HCT116 (cell line): ENCODE measurements around the gene REEP6. TPM values are rescaled to one million over a fixed set of nuclear protein-coding genes. Genes with fewer than 3 reads are reported as not detected.

Source experiments
- ATAC-seq: fragments of 200-7000 bp; cut with Tn5 transposase; 2 replicates; pipeline ENCODE4 v1.9.1; 2020; ENCODE audit warnings: mild to moderate bottlenecking, moderate library complexity
- BruUV-seq: library from RNA; stranded (reverse); fragments of 400-500 nt; replicated peaks from 2 replicates; lab custom pipeline; 2021; lab: Mats Ljungman, UMichigan
- CTCF ChIA-PET: fragments of 300-600 bp; sonication (Branson Sonifier 250); formaldehyde crosslinking; loops from one replicate; lab custom pipeline; 2021; ENCODE audit warnings: antibody characterized with exemption; lab: Charles Lee
- POLR2A ChIA-PET: fragments of 300-600, 350-600 bp; sonication (Branson Sonifier 250); formaldehyde crosslinking; loops from one replicate; lab custom pipeline; 2021; ENCODE audit warnings: antibody characterized with exemption; lab: Charles Lee
- RAD21 ChIA-PET, 2 experiments: fragments of 300-600 bp; sonication (Branson Sonifier 250); formaldehyde crosslinking; loops; one replicate each; lab custom pipeline; 2023; ENCODE audit warnings: low total read pairs in 2 of 2; ENCODE audit not compliant: uncharacterized antibody in 2 of 2, unreplicated experiment in 2 of 2, low non-redundant PET in 1 of 2; lab: Charles Lee
- DNase-seq: peaks from one replicate; pipeline ENCODE4 v3.0.0-alpha.2; 2010; ENCODE audit warnings: low read depth, low spot score
- H2AFZ ChIP-seq: fragments of 200-600 bp; shearing (Covaris generic), sonication (generic); 2 replicates; pipeline ENCODE4 v1.6.1; 2017; ENCODE audit warnings: low read depth, mixed run types, mixed read lengths, antibody characterized with exemption, low read length; ENCODE audit not compliant: poor library complexity, severe bottlenecking
- H3K27ac ChIP-seq: 2 replicates; pipeline ENCODE4 v1.5.1; 2012; ENCODE audit warnings: low read depth, low read length
- H3K27me3 ChIP-seq: fragments of 200-600 bp; sonication (generic); 2 replicates; pipeline ENCODE4 v1.6.1; 2016; ENCODE audit warnings: mixed run types, low read length, mixed read lengths; ENCODE audit not compliant: insufficient read depth
- H3K36me3 ChIP-seq, 2 experiments: fragments of 200-500 bp in 1 of 2; fragments of 200-600 bp in 1 of 2; sonication (Bioruptor generic) in 1 of 2; sonication (generic) in 1 of 2; 2 replicates each; pipeline versions ENCODE4 v1.5.1 to v1.6.1; 2014 to 2016; ENCODE audit warnings: low read length in 2 of 2, inconsistent platforms in 1 of 2, mixed read lengths in 1 of 2, mixed run types in 1 of 2; ENCODE audit not compliant: insufficient read depth in 2 of 2, control insufficient read depth in 1 of 2
- H3K4me1 ChIP-seq, 2 experiments: fragments of 200-600 bp in 1 of 2; sonication (generic) in 1 of 2; 2 replicates each; pipeline versions ENCODE4 v1.5.1 to v1.6.1; 2012 to 2017; ENCODE audit warnings: low read length in 2 of 2, inconsistent platforms in 1 of 2, mild to moderate bottlenecking in 1 of 2, mixed read lengths in 1 of 2, mixed run types in 1 of 2, moderate library complexity in 1 of 2; ENCODE audit not compliant: insufficient read depth in 2 of 2, control insufficient read depth in 1 of 2
- H3K4me2 ChIP-seq: fragments of 200-600 bp; sonication (generic); 2 replicates; pipeline ENCODE4 v1.6.1; 2017; ENCODE audit warnings: mixed run types, low read length, mixed read lengths
- H3K4me3 ChIP-seq, 2 experiments: fragments of 200-600 bp in 1 of 2; sonication (generic) in 1 of 2; replicated peaks in 1 of 2; 2 replicates each; pipeline ENCODE4 v1.5.1; 2011 to 2016; ENCODE audit warnings: low read length in 2 of 2, control low read depth in 1 of 2, low read depth in 1 of 2, mild to moderate bottlenecking in 1 of 2, mixed read lengths in 1 of 2, mixed run types in 1 of 2
- H3K79me2 ChIP-seq: fragments of 200-600 bp; sonication (generic); 2 replicates; pipeline ENCODE4 v1.6.1; 2017; ENCODE audit warnings: mild to moderate bottlenecking, mixed run types, low read length, moderate library complexity, mixed read lengths; ENCODE audit not compliant: insufficient read depth
- H3K9ac ChIP-seq: fragments of 200-600 bp; sonication (generic); 2 replicates; pipeline ENCODE4 v1.6.1; 2016; ENCODE audit warnings: low read length, mixed read lengths
- H3K9me2 ChIP-seq: fragments of 200-600 bp; sonication (generic), shearing (Covaris generic); 2 replicates; pipeline ENCODE4 v1.6.1; 2017; ENCODE audit warnings: mixed run types, mild to moderate bottlenecking, moderate library complexity; ENCODE audit not compliant: insufficient read depth
- H3K9me3 ChIP-seq, 2 experiments: fragments of 200-500 bp in 1 of 2; fragments of 200-600 bp in 1 of 2; sonication (Bioruptor generic) in 1 of 2; sonication (generic) in 1 of 2; 2 replicates each; pipeline ENCODE4 v1.6.1; 2014 to 2017; ENCODE audit warnings: low read length in 2 of 2, mixed read lengths in 2 of 2, inconsistent platforms in 1 of 2, low read depth in 1 of 2, mild to moderate bottlenecking in 1 of 2, mixed run types in 1 of 2, moderate library complexity in 1 of 2; ENCODE audit not compliant: control insufficient read depth in 1 of 2, insufficient read depth in 1 of 2
- H4K20me1 ChIP-seq: fragments of 200-600 bp; sonication (generic), shearing (Covaris generic); 2 replicates; pipeline ENCODE4 v1.6.1; 2017; ENCODE audit warnings: mixed run types, mild to moderate bottlenecking, moderate library complexity; ENCODE audit not compliant: insufficient read depth
- CBX3 ChIP-seq: IDR thresholded peaks from 2 replicates; pipeline ENCODE4 v1.6.1; 2012; ENCODE audit warnings: low read depth
- CEBPB ChIP-seq: IDR thresholded peaks from 2 replicates; pipeline ENCODE4 v1.6.1; 2012; ENCODE audit warnings: low read depth
- CTCF ChIP-seq, 3 experiments: fragments of 200-600 bp in 1 of 3; sonication (generic) in 1 of 3; IDR thresholded peaks in 2 of 3; conservative IDR thresholded peaks in 1 of 3; 2 replicates each; pipeline ENCODE4 v1.5.1; 2012 to 2017; ENCODE audit warnings: low read depth in 2 of 3, low read length in 2 of 3, antibody characterized with exemption in 1 of 3, borderline replicate concordance in 1 of 3, control low read depth in 1 of 3, mild to moderate bottlenecking in 1 of 3, mixed read lengths in 1 of 3, mixed run types in 1 of 3, moderate library complexity in 1 of 3; ENCODE audit not compliant: insufficient read depth in 1 of 3
- JUND ChIP-seq: IDR thresholded peaks from 2 replicates; pipeline ENCODE4 v1.6.1; 2012
- POLR2A ChIP-seq: IDR thresholded peaks from 2 replicates; pipeline ENCODE4 v1.7.0; 2011; ENCODE audit warnings: borderline replicate concordance; ENCODE audit not compliant: insufficient read depth, insufficient read length; ENCODE audit errors: extremely low read depth
- REST ChIP-seq: IDR thresholded peaks from 2 replicates; pipeline ENCODE4 v1.6.1; 2012; ENCODE audit warnings: low read depth
- SP1 ChIP-seq: IDR thresholded peaks from 2 replicates; pipeline ENCODE4 v1.6.1; 2012; ENCODE audit warnings: low read depth
- TCF7L2 ChIP-seq: IDR thresholded peaks from 2 replicates; pipeline ENCODE4 v1.7.0; 2011; ENCODE audit warnings: borderline replicate concordance, inconsistent platforms; ENCODE audit not compliant: insufficient read depth, insufficient read length; ENCODE audit errors: extremely low read depth
- ZBTB33 ChIP-seq: IDR thresholded peaks from 2 replicates; pipeline ENCODE4 v1.6.1; 2011; ENCODE audit warnings: mild to moderate bottlenecking, low read length, moderate library complexity; ENCODE audit not compliant: insufficient replicate concordance; ENCODE audit errors: extremely low read depth
- ZFX ChIP-seq: fragments of 450-650 bp; IDR thresholded peaks from 2 replicates; pipeline ENCODE4 v1.6.1; 2017
- intact Hi-C: fragments of 100-400 bp; cut with micrococcal nuclease; formaldehyde crosslinking; loops from 2 replicates; pipeline ENCODE4 v1.10.0; 2022
- total RNA-seq: library from RNA; stranded (reverse); gene quantifications from one replicate; pipeline ENCODE4 v1.2.1, GENCODE V29; 2021; ENCODE audit not compliant: unreplicated experiment

The REEP6 gene
- total RNA-seq, 1 experiment from 2014 or later, result 53.9 TPM

- H3K4me1 ChIP-seq, result peaks cover 19 to 33% of the 10 kb centered on the region in 2 experiments
- no peaks in the 10 kb centered on the region for H3K27me3 ChIP-seq
- DNase-seq, result peak; percentile 98
- H3K79me2 ChIP-seq, result peaks cover 7% of the 10 kb centered on the region; the same call in 1 of the 2 replicates
- intact Hi-C loops, result loop anchor here (1.0 kb wide), 2 partner anchors 11 to 35 kb away; partner anchors contain the start of gene C19orf25
- no TSS peak for BruUV-seq
- ChIA-PET POLR2A (interaction anchor here (0.7 to 1.5 kb wide), 7 partner anchors 14 to 221 kb away, joined by 3 to 10 read pairs (median 5); partner anchors contain the start of gene CIRBP), CTCF (interaction anchor here (0.6 to 1.9 kb wide), 9 partner anchors 8 to 224 kb away, joined by 3 to 5 read pairs (median 3); no protein-coding TSS in a partner anchor), RAD21 (interaction anchor here in 1 of 2 experiments (0.7 kb wide), 1 partner anchor 462 kb away, joined by 5 read pairs; no protein-coding TSS in a partner anchor)
- H2AFZ ChIP-seq, result no peak within 1 kb of the TSS
- H3K36me3 ChIP-seq, result no peaks in the 10 kb centered on the region
- H3K4me2 ChIP-seq, result peak within 1 kb of the TSS; percentile 98
- no peaks in the 10 kb centered on the region for H4K20me1 ChIP-seq
- peak within 1 kb of the TSS; percentile 78 to 85 for H3K4me3 ChIP-seq
- peak within 1 kb of the TSS; percentile 78 for H3K27ac ChIP-seq
- no peaks in the 10 kb centered on the region for H3K9me2 ChIP-seq
- peak within 1 kb of the TSS; percentile 90 for H3K9ac ChIP-seq
- peak; percentile 91 for ATAC-seq
- H3K9me3 ChIP-seq, result no peaks in the 10 kb centered on the region
- TF ChIP-seq TCF7L2 (no peak), JUND (no peak), POLR2A (peak; percentile 40), SP1 (peak; percentile 92)
These were observed 469 bp upstream of the REEP6 start, which contains the start of gene PCSK4 for GRCh38 chr19:1490311-1491113. PCSK4 (minus strand) TSS chr19:1490350; CDS start chr19:1490346, 4 bp downstream.

- H3K4me2 ChIP-seq, result peak overlapping the region; percentile 98
- H2AFZ ChIP-seq, result no peak overlapping the region
- RAD21 ChIA-PET, result no interaction called here
- intact Hi-C loops, result loop anchor here (1.0 kb wide), 1 partner anchor 37 kb away; no protein-coding TSS in a partner anchor
- BruUV-seq, result no TSS peak
- DNase-seq, result no peak
- H3K4me1 ChIP-seq, result peaks cover 19 to 33% of the 10 kb centered on the region in 2 experiments
- H3K9me3 ChIP-seq, result no peaks in the 10 kb centered on the region
- CTCF ChIA-PET, result interaction anchor here (1.3 to 1.9 kb wide), 2 partner anchors 14 to 46 kb away, joined by 3 to 5 read pairs; no protein-coding TSS in a partner anchor
- ATAC-seq, result no peak
- H3K36me3 ChIP-seq, result no peaks in the 10 kb centered on the region
- peak overlapping the region; percentile 90 for H3K9ac ChIP-seq
- H3K79me2 ChIP-seq, result peaks cover 7% of the 10 kb centered on the region; the same call in 1 of the 2 replicates
- POLR2A ChIA-PET, result interaction anchor here (1.5 to 1.6 kb wide), 2 partner anchors 12 to 223 kb away, joined by 3 to 10 read pairs; partner anchors contain the start of gene CIRBP
- H3K27me3 ChIP-seq, result no peaks in the 10 kb centered on the region
- no peaks in the 10 kb centered on the region for H4K20me1 ChIP-seq
- peak overlapping the region; percentile 68 for H3K27ac ChIP-seq
- peak overlapping the region; percentile 78 to 85 for H3K4me3 ChIP-seq
- TF ChIP-seq REST (no peak), CTCF (IDR thresholded peaks at IDR 0.05 in 2 of 3, conservative IDR thresholded peaks at IDR 0.05 in 1 of 3; ENCODE audit: borderline replicate concordance in 1 of 3, insufficient read depth in 1 of 3, low read depth in 2 of 3, low read length in 2 of 3) (no peak), CEBPB (no peak), ZFX (no peak), ZBTB33 (no peak), CBX3 (no peak)
- H3K9me2 ChIP-seq, result no peaks in the 10 kb centered on the region
These were observed 829 bp downstream of the REEP6 start for GRCh38 chr19:1491849-1492170.
